GM03348 (cell line): Measurements from ENCODE around the gene PRRC2B.
A peak's percentile ranks its signal among the peaks of the same experiment; 100 is the strongest.
"Not testable (repeated sequence)": the region's sequence is repeated elsewhere in the genome, so short reads cannot be mapped to it uniquely, and the experiment has no call there.

Experiments
- DNase-seq: peaks from one replicate; pipeline ENCODE4 v3.0.0; 2012; ENCODE audit warnings: low spot score

PRRC2B gene

GRCh38 chr9:131539223-131539923 is 145.5 kb downstream of the PRRC2B start:
- no peak for DNase-seq

- DNase-seq, result no peak
Observed at GRCh38 chr9:131543141-131543540, 149.3 kb downstream of the PRRC2B start.

GRCh38 chr9:131545003-131545785 is 151.3 kb downstream of the PRRC2B start, which contains the start of gene PRRT1B:
Gene PRRT1B, plus strand, starts transcription at chr9:131545523. Its CDS starts 93 bp downstream, at chr9:131545616.
- no peak for DNase-seq

GRCh38 chr9:131545786-131546335 is 152.0 kb downstream of the PRRC2B start:
- no peak for DNase-seq

- peak; percentile 56 for DNase-seq
Observed at GRCh38 chr9:131546336-131547084, 152.6 kb downstream of the PRRC2B start.

GRCh38 chr9:131549186-131549585 is 155.3 kb downstream of the PRRC2B start:
- not testable (repeated sequence) for DNase-seq
